K562 (cell line): ENCODE results near the gene IGF1R. TPM values are rescaled to one million over a fixed set of nuclear protein-coding genes. Genes with fewer than 3 reads are reported as not detected.

Experiments used
- ATAC-seq: fragments of 200-7000 bp; cut with Tn5 transposase; 3 replicates; pipeline ENCODE4 v1.9.1; 2020; ENCODE audit warnings: moderate library complexity
- BruUV-seq: library from RNA; stranded (reverse); fragments of 400-500 nt; replicated peaks from 2 replicates; lab custom pipeline; 2021; lab: Mats Ljungman, UMichigan
- CTCF ChIA-PET: fragments of 300-600 bp; formaldehyde crosslinking; extraction: SDS; loops from one replicate; lab custom pipeline; 2021; ENCODE audit warnings: low intra/inter-chr PET ratio; lab: Yijun Ruan, JAX
- POLR2A ChIA-PET: fragments of 300-600, 350-650 bp; sonication (Branson Sonifier 250); formaldehyde crosslinking; extraction: SDS; loops from one replicate; lab custom pipeline; 2021; ENCODE audit warnings: antibody characterized with exemption, inconsistent platforms; lab: Yijun Ruan, JAX
- DNase-seq, 4 experiments: peaks; one replicate each; pipeline versions ENCODE4 v3.0.0 to v3.0.0-alpha.2; 2011 to 2018; ENCODE audit warnings: low spot score in 3 of 4, mixed read lengths in 3 of 4; ENCODE audit errors: extremely low read depth in 1 of 4
- FAIRE-seq: peaks from 2 replicates; lab custom pipeline; 2011; peaks lifted over from hg19 to GRCh38; lab: Jason Lieb, UNC
- H2AFZ ChIP-seq: 2 replicates; pipeline ENCODE4 v1.6.0; 2011; ENCODE audit warnings: low read depth, low read length, control low read depth, inconsistent platforms
- H3K27ac ChIP-seq: fragments of 200-600 bp; 3 replicates; pipeline ENCODE4 v1.8.0; 2011; ENCODE audit warnings: low read depth, mild to moderate bottlenecking, control low read depth, inconsistent platforms, low read length, moderate library complexity, mixed read lengths; ENCODE audit errors: extremely low read depth
- H3K27me3 ChIP-seq, 2 experiments: fragments of 300-600 bp in 1 of 2; 2 replicates in 1 of 2; 3 replicates in 1 of 2; pipeline versions ENCODE4 v1.6.0 to v1.8.0; 2011; ENCODE audit warnings: inconsistent platforms in 2 of 2, low read length in 2 of 2, mild to moderate bottlenecking in 1 of 2, mixed read lengths in 1 of 2, moderate library complexity in 1 of 2; ENCODE audit not compliant: control insufficient read depth in 2 of 2, insufficient read depth in 2 of 2
- H3K36me3 ChIP-seq: fragments of 300-600 bp; 3 replicates; pipeline ENCODE4 v1.8.0; 2011; ENCODE audit warnings: mild to moderate bottlenecking, low read length, inconsistent platforms; ENCODE audit not compliant: control insufficient read depth, insufficient read depth
- H3K4me1 ChIP-seq, 2 experiments: fragments of 200-600 bp in 1 of 2; replicated peaks in 1 of 2; 2 replicates in 1 of 2; 3 replicates in 1 of 2; pipeline versions ENCODE4 v1.5.1 to v1.8.0; 2011; ENCODE audit warnings: inconsistent platforms in 2 of 2, low read length in 2 of 2, mild to moderate bottlenecking in 1 of 2, mixed read lengths in 1 of 2, moderate library complexity in 1 of 2; ENCODE audit not compliant: control insufficient read depth in 2 of 2, insufficient read depth in 2 of 2
- H3K4me2 ChIP-seq: 2 replicates; pipeline ENCODE4 v1.6.1; 2011; ENCODE audit warnings: low read length, control low read depth, inconsistent platforms, mixed read lengths; ENCODE audit not compliant: insufficient read depth
- H3K4me3 ChIP-seq: fragments of 200-600 bp; sonication (generic), shearing (Covaris generic); 2 replicates; pipeline ENCODE4 v1.5.1; 2016; ENCODE audit warnings: control low read depth, inconsistent platforms
- H3K79me2 ChIP-seq: fragments of 200-600 bp; 3 replicates; pipeline ENCODE4 v1.8.0; 2011; ENCODE audit warnings: low read length, inconsistent platforms; ENCODE audit not compliant: control insufficient read depth, insufficient read depth
- H3K9ac ChIP-seq, 2 experiments: 2 replicates each; pipeline versions ENCODE4 v1.6.0 to v1.6.1; 2011; ENCODE audit warnings: low read depth in 2 of 2, low read length in 2 of 2, control low read depth in 1 of 2, inconsistent platforms in 1 of 2, mild to moderate bottlenecking in 1 of 2, mixed read lengths in 1 of 2; ENCODE audit not compliant: insufficient read depth in 1 of 2
- H3K9me1 ChIP-seq: one replicate; pipeline ENCODE4 v1.6.0; 2011; ENCODE audit warnings: inconsistent platforms, mild to moderate bottlenecking, low read length, moderate library complexity; ENCODE audit not compliant: control insufficient read depth, insufficient read depth
- H3K9me3 ChIP-seq: replicated peaks from 2 replicates; pipeline ENCODE4 v1.5.1; 2011; ENCODE audit warnings: low read depth, low read length, inconsistent platforms; ENCODE audit not compliant: control insufficient read depth, insufficient read depth
- H4K20me1 ChIP-seq: replicated peaks from 2 replicates; pipeline ENCODE4 v1.6.1; 2011; ENCODE audit warnings: low read length, inconsistent platforms, mixed read lengths; ENCODE audit not compliant: control insufficient read depth, insufficient read depth
- BCLAF1 ChIP-seq, 2 experiments: fragments of 450-650 bp in 1 of 2; IDR thresholded peaks; 2 replicates each; pipeline ENCODE4 v1.6.1; 2011 to 2017; ENCODE audit warnings: low read depth in 2 of 2, antibody characterized with exemption in 1 of 2, borderline replicate concordance in 1 of 2, low read length in 1 of 2, mild to moderate bottlenecking in 1 of 2, mixed read lengths in 1 of 2; ENCODE audit not compliant: control insufficient read depth in 1 of 2
- C11orf30 ChIP-seq: fragments of 450-650 bp; IDR thresholded peaks from 2 replicates; pipeline ENCODE4 v1.6.1; 2016; ENCODE audit warnings: low read depth, mild to moderate bottlenecking
- CTBP1 ChIP-seq: fragments of 450-650 bp; IDR thresholded peaks from 2 replicates; pipeline ENCODE4 v1.6.1; 2016; ENCODE audit warnings: borderline replicate concordance
- ELF2 ChIP-seq: fragments of 250-450 bp; sonication (Bioruptor Pico); IDR thresholded peaks from 2 replicates; pipeline ENCODE4 v1.5.0; 2021; ENCODE audit warnings: mild to moderate bottlenecking
- FOXJ2 ChIP-seq: fragments of 200-800 bp; sonication (Bioruptor generic); IDR thresholded peaks from 2 replicates; pipeline ENCODE4 v1.6.1; 2016; ENCODE audit warnings: missing genetic modification characterization, missing compliant biosample characterization
- HCFC1 ChIP-seq: IDR thresholded peaks from 2 replicates; pipeline ENCODE4 v1.6.1; 2012; ENCODE audit warnings: low read depth, low read length, improper control_type of control experiment
- L3MBTL2 ChIP-seq: fragments of 450-650 bp; IDR thresholded peaks from 2 replicates; pipeline ENCODE4 v1.6.1; 2016; ENCODE audit warnings: mild to moderate bottlenecking, moderate library complexity
- RAD21 ChIP-seq, 2 experiments: fragments of 250-450 bp in 1 of 2; fragments of 450-650 bp in 1 of 2; sonication (Bioruptor Pico) in 1 of 2; formaldehyde crosslinking in 1 of 2; IDR thresholded peaks in 1 of 2; conservative IDR thresholded peaks in 1 of 2; 2 replicates each; pipeline versions ENCODE4 v1.4.0 to v1.8.0; 2020 to 2022; ENCODE audit warnings: mild to moderate bottlenecking in 2 of 2, moderate library complexity in 1 of 2
- STAT5B ChIP-seq: fragments of 250-450 bp; sonication (Bioruptor Pico); IDR thresholded peaks from 2 replicates; pipeline ENCODE4 v1.8.0; 2021; ENCODE audit warnings: mild to moderate bottlenecking, inconsistent platforms
- TSC22D4 ChIP-seq: fragments of 450-650 bp; IDR thresholded peaks from 2 replicates; pipeline ENCODE4 v1.6.1; 2016; ENCODE audit warnings: missing genetic modification characterization, missing biosample characterization, control low read depth
- ZNF12 ChIP-seq: sonication (generic); formaldehyde crosslinking; IDR thresholded peaks from 2 replicates; pipeline ENCODE4 v1.4.0; 2020; ENCODE audit warnings: mild to moderate bottlenecking, missing genetic modification reagents
- ZNF41 ChIP-seq: fragments of 250-450 bp; sonication (Bioruptor Pico); conservative IDR thresholded peaks from 2 replicates; pipeline ENCODE4 v1.4.0; 2020; ENCODE audit warnings: mild to moderate bottlenecking
- ZNF695 ChIP-seq: fragments of 450-650 bp; formaldehyde crosslinking; IDR thresholded peaks from 2 replicates; pipeline ENCODE4 v1.4.0; 2020; ENCODE audit warnings: mild to moderate bottlenecking, moderate library complexity
- WGBS: fragments of 100-300 bp; shearing (Covaris generic); methylation state at CpG from one replicate; pipeline ENCODE4 v1.1.6; 2016; ENCODE audit warnings: low coverage, mixed read lengths; ENCODE audit not compliant: insufficient coverage; ENCODE audit errors: missing lambda C conversion rate; 5-methylcytosine and 5-hydroxymethylcytosine counted together
- in situ Hi-C: fragments of 300-500 bp; cut with MboI; formaldehyde crosslinking; loops from 4 replicates; pipeline ENCODE4 v1.15.0; 2018; ENCODE audit warnings: inconsistent platforms, mixed read lengths
- intact Hi-C: fragments of 100-400 bp; cut with micrococcal nuclease; formaldehyde crosslinking; loops from 2 replicates; pipeline ENCODE4 v1.14.2; 2022
- polyA plus RNA-seq, 8 experiments: library from polyadenylated mRNA; depleted of rRNA in 4 of 8; stranded (reverse) in 5 of 8; unstranded in 3 of 8; fragments of >200 nt; fragmentation: Nextera tagmentation in 2 of 8; fragmentation: Illumina TruSeq in 1 of 8; extraction: Ambion mirVana in 2 of 8; extraction: Trizol in 1 of 8; gene quantifications; 2 replicates each; pipeline versions ENCODE4 v1.2.1 to v1.2.3, GENCODE V29; 2011 to 2014; ENCODE audit warnings: inconsistent platforms in 1 of 8, missing spikeins in 1 of 8
- total RNA-seq, 7 experiments: library from RNA; depleted of rRNA in 6 of 7; stranded (reverse); fragments of >200 nt in 6 of 7; fragmentation: Illumina TruSeq in 2 of 7; extraction: Trizol in 2 of 7; gene quantifications; 2 replicates each; pipeline versions ENCODE4 v1.2.1 to v1.2.3, GENCODE V29; 2011 to 2021; ENCODE audit warnings: low replicate concordance in 1 of 7

IGF1R gene
- total and polyA plus RNA-seq, 9 of the 15 experiments (the other 6 are each of a cell fraction or from before 2014, with no cell fraction given), result 0.35 to 8.0 (median 1.6) TPM

- H3K9me3 ChIP-seq, result no peaks in the 10 kb centered on the region
- H3K27me3 ChIP-seq, result peaks cover 0 to 27% of the 10 kb centered on the region in 2 experiments; a peak in 2 of 5 replicates
- H3K4me1 ChIP-seq, result no peaks in the 10 kb centered on the region
- in situ Hi-C loops, result no loop called here
- H2AFZ ChIP-seq, result no peak overlapping the region
- intact Hi-C loops, result no loop called here
- POLR2A ChIA-PET, result no interaction called here
- no peaks in the 10 kb centered on the region for H3K9me1 ChIP-seq
- no TSS peak for BruUV-seq
- ATAC-seq (no peak), FAIRE-seq (no peak), DNase-seq (no peak)
- WGBS, result 3% methylated on average over 5 of the region's 5 CpGs
- H3K27ac ChIP-seq, result no peak overlapping the region
- no peak overlapping the region for H3K4me2 ChIP-seq
- CTCF ChIA-PET, result no interaction called here
- no peaks in the 10 kb centered on the region for H3K79me2 ChIP-seq
- H4K20me1 ChIP-seq, result peaks cover 20% of the 10 kb centered on the region
- TF ChIP-seq CTBP1, result no peak
- H3K36me3 ChIP-seq, result no peaks in the 10 kb centered on the region
- H3K4me3 ChIP-seq, result no peak overlapping the region
- no peak overlapping the region for H3K9ac ChIP-seq
Observed at GRCh38 chr15:98689431-98689861, 41.1 kb downstream of the IGF1R start.

GRCh38 chr15:98690272-98690950 is 42.1 kb downstream of the IGF1R start:
- Histone ChIP-seq H3K9me3 (no peaks in the 10 kb centered on the region), H3K36me3 (no peaks in the 10 kb centered on the region), H3K4me3 (no peak overlapping the region), H3K4me1 (no peaks in the 10 kb centered on the region), H3K9me1 (no peaks in the 10 kb centered on the region), H3K27me3 (peaks cover 0 to 27% of the 10 kb centered on the region in 2 experiments; a peak in 2 of 5 replicates), H4K20me1 (peaks cover 19% of the 10 kb centered on the region; the same call in 1 of the 2 replicates), H3K79me2 (no peaks in the 10 kb centered on the region), H3K27ac (no peak overlapping the region), H3K9ac (no peak overlapping the region), H3K4me2 (no peak overlapping the region), H2AFZ (no peak overlapping the region)
- DNase-seq, result no peak
- 3% methylated on average over 6 of the region's 6 CpGs for WGBS
- CTCF ChIA-PET, result no interaction called here
- no peak for FAIRE-seq
- in situ Hi-C loops, result no loop called here
- BruUV-seq, result no TSS peak
- intact Hi-C loops, result no loop called here
- POLR2A ChIA-PET, result no interaction called here
- ATAC-seq, result no peak
- TF ChIP-seq TSC22D4 (tag) (no peak), STAT5B (CRISPR knock-in tag) (no peak), ZNF41 (CRISPR knock-in tag) (no peak), HCFC1 (no peak), ZNF695 (CRISPR knock-in tag) (no peak), RAD21 (CRISPR knock-in tag; conservative IDR thresholded peaks at IDR 0.05 in 1 of 2, IDR thresholded peaks at IDR 0.05 in 1 of 2) (no peak), C11orf30 (no peak), FOXJ2 (no peak), BCLAF1 (IDR thresholded peaks at IDR 0.05; ENCODE audit: borderline replicate concordance in 1 of 2, control insufficient read depth in 1 of 2, low read depth in 2 of 2, low read length in 1 of 2) (no peak), ELF2 (CRISPR knock-in tag) (no peak), ZNF12 (CRISPR knock-in tag) (no peak), L3MBTL2 (no peak)
